H1 (cell line): ENCODE measurements around the gene HOXD4. TPM values are rescaled to one million over a fixed set of nuclear protein-coding genes. Genes with fewer than 3 reads are reported as not detected.

Experiments
- EZH2 ChIP-seq: fragments of 200-600 bp; sonication (generic); IDR thresholded peaks from 2 replicates; pipeline ENCODE4 v1.7.1; 2012; ENCODE audit warnings: low read depth, mild to moderate bottlenecking, moderate library complexity, low read length, inconsistent platforms; ENCODE audit not compliant: severe bottlenecking
- GTF2F1 ChIP-seq: IDR thresholded peaks from 2 replicates; pipeline ENCODE4 v1.6.1; 2012; ENCODE audit warnings: low read depth, low read length, improper control_type of control experiment, borderline replicate concordance
- SP1 ChIP-seq: IDR thresholded peaks from 2 replicates; pipeline ENCODE4 v1.6.1; 2011; ENCODE audit warnings: low read depth, low read length
- polyA plus RNA-seq, 7 experiments: library from polyadenylated mRNA; depleted of rRNA in 3 of 7; stranded (reverse) in 5 of 7; unstranded in 2 of 7; fragments of >200 nt in 5 of 7; fragments of 200-250 nt in 2 of 7; gene quantifications; 1 replicate in 5 of 7; 2 replicates in 1 of 7; 4 replicates in 1 of 7; pipeline versions ENCODE4 v1.2.1 to v1.2.3, GENCODE V29; 2011 to 2013; ENCODE audit warnings: missing spikeins in 2 of 7, mixed read lengths in 2 of 7
- total RNA-seq: library from RNA; stranded (reverse); fragmentation: NEBNext Ultra II Directional; extraction: Animal tissue kit (Norgen Biotek cat#: 25700); gene quantifications from 2 replicates; pipeline ENCODE4 v1.2.1, GENCODE V29; 2021

Gene HOXD4
- total and polyA plus RNA-seq, 2 of the 8 experiments (the other 6 are each of a cell fraction or from before 2014, with no cell fraction given): not detected

GRCh38 chr2:176112375-176113302, 38.7 kb upstream of the HOXD4 start (continued):
- peak; percentile 98 for TF ChIP-seq EZH2
- no peak for TF ChIP-seq GTF2F1
- TF ChIP-seq SP1: no peak
